Measurements from ENCODE around the gene KIF3B.
"Not testable (repeated sequence)": the region's sequence is repeated elsewhere in the genome, so short reads cannot be mapped to it uniquely, and the experiment has no call there.

Gene KIF3B

GRCh38 chr20:32285621-32286371 is 8.3 kb downstream of the KIF3B start:
- Histone ChIP-seq H3K4me1 (ENCODE audit: insufficient read depth, low read length) (no peaks in the 10 kb centered on the region), H3K27me3 (ENCODE audit: insufficient read depth, low read length) (no peaks in the 10 kb centered on the region), H3K36me3 (ENCODE audit: insufficient read depth, low read depth, low read length) (0 out of 2 replicates have a peak, but pooled peaks cover 6% of the 10 kb centered on the region), H3K9ac (ENCODE audit: low read depth, low read length) (no peak overlapping the region), H3K4me3 (ENCODE audit: low read length) (no peak overlapping the region), H3K9me3 (ENCODE audit: insufficient read depth, low read depth, low read length) (no peaks in the 10 kb centered on the region), H3K27ac (ENCODE audit: low read length) (no peak overlapping the region)

- H3K9me3 ChIP-seq (ENCODE audit: insufficient read depth, low read depth, low read length), result no peaks in the 10 kb centered on the region
- no peaks in the 10 kb centered on the region for H3K27me3 ChIP-seq (ENCODE audit: insufficient read depth, low read length)
- no peaks in the 10 kb centered on the region for H3K4me1 ChIP-seq (ENCODE audit: insufficient read depth, low read length)
- no peak overlapping the region for H3K9ac ChIP-seq (ENCODE audit: low read depth, low read length)
- H3K36me3 ChIP-seq (ENCODE audit: insufficient read depth, low read depth, low read length), result no peaks in the 10 kb centered on the region
- H3K4me3 ChIP-seq (ENCODE audit: low read length), result no peak overlapping the region
- no peak overlapping the region for H3K27ac ChIP-seq (ENCODE audit: low read length)
These were observed 9.8 kb downstream of the KIF3B start for GRCh38 chr20:32287231-32287638.

GRCh38 chr20:32288225-32288849 is 10.9 kb downstream of the KIF3B start:
- Histone ChIP-seq H3K27me3 (ENCODE audit: insufficient read depth, low read length) (no peaks in the 10 kb centered on the region), H3K9ac (ENCODE audit: low read depth, low read length) (no peak overlapping the region), H3K9me3 (ENCODE audit: insufficient read depth, low read depth, low read length) (no peaks in the 10 kb centered on the region), H3K4me1 (ENCODE audit: insufficient read depth, low read length) (no peaks in the 10 kb centered on the region), H3K27ac (ENCODE audit: low read length) (no peak overlapping the region), H3K4me3 (ENCODE audit: low read length) (no peak overlapping the region), H3K36me3 (ENCODE audit: insufficient read depth, low read depth, low read length) (no peaks in the 10 kb centered on the region)

GRCh38 chr20:32289299-32289660 is 11.8 kb downstream of the KIF3B start:
- H3K27ac ChIP-seq (ENCODE audit: low read length); H3K36me3 ChIP-seq (ENCODE audit: insufficient read depth, low read depth, low read length); H3K4me3 ChIP-seq (ENCODE audit: low read length); H3K9ac ChIP-seq (ENCODE audit: low read depth, low read length); H3K9me3 ChIP-seq (ENCODE audit: insufficient read depth, low read depth, low read length); H3K27me3 ChIP-seq (ENCODE audit: insufficient read depth, low read length); H3K4me1 ChIP-seq (ENCODE audit: insufficient read depth, low read length): not testable (repeated sequence)

- Histone ChIP-seq H3K9ac (ENCODE audit: low read depth, low read length) (no peak overlapping the region), H3K4me1 (ENCODE audit: insufficient read depth, low read length) (no peaks in the 10 kb centered on the region), H3K9me3 (ENCODE audit: insufficient read depth, low read depth, low read length) (no peaks in the 10 kb centered on the region), H3K36me3 (ENCODE audit: insufficient read depth, low read depth, low read length) (no peaks in the 10 kb centered on the region), H3K27ac (ENCODE audit: low read length) (no peak overlapping the region), H3K27me3 (ENCODE audit: insufficient read depth, low read length) (no peaks in the 10 kb centered on the region), H3K4me3 (ENCODE audit: low read length) (no peak overlapping the region)
These were observed 12.4 kb downstream of the KIF3B start for GRCh38 chr20:32289661-32290431.

- Histone ChIP-seq H3K4me3 (ENCODE audit: low read length) (no peak overlapping the region), H3K27me3 (ENCODE audit: insufficient read depth, low read length) (no peaks in the 10 kb centered on the region), H3K4me1 (ENCODE audit: insufficient read depth, low read length) (no peaks in the 10 kb centered on the region), H3K27ac (ENCODE audit: low read length) (no peak overlapping the region), H3K9ac (ENCODE audit: low read depth, low read length) (no peak overlapping the region), H3K36me3 (ENCODE audit: insufficient read depth, low read depth, low read length) (no peaks in the 10 kb centered on the region), H3K9me3 (ENCODE audit: insufficient read depth, low read depth, low read length) (no peaks in the 10 kb centered on the region)
These were observed 13.7 kb downstream of the KIF3B start for GRCh38 chr20:32291166-32291565.

GRCh38 chr20:32292548-32292947 is 15.1 kb downstream of the KIF3B start:
- no peaks in the 10 kb centered on the region for H3K4me1 ChIP-seq (ENCODE audit: insufficient read depth, low read length)

GRCh38 chr20:32294071-32294470 is 16.6 kb downstream of the KIF3B start:
- H3K27ac ChIP-seq (ENCODE audit: low read length), result no peak overlapping the region
- no peaks in the 10 kb centered on the region for H3K9me3 ChIP-seq (ENCODE audit: insufficient read depth, low read depth, low read length)
- no peak overlapping the region for H3K9ac ChIP-seq (ENCODE audit: low read depth, low read length)
- H3K4me3 ChIP-seq (ENCODE audit: low read length), result no peak overlapping the region
- no peaks in the 10 kb centered on the region for H3K27me3 ChIP-seq (ENCODE audit: insufficient read depth, low read length)
- H3K36me3 ChIP-seq (ENCODE audit: insufficient read depth, low read depth, low read length), result no peaks in the 10 kb centered on the region
- no peaks in the 10 kb centered on the region for H3K4me1 ChIP-seq (ENCODE audit: insufficient read depth, low read length)

More at GRCh38 chr20:32292548-32292947, 15.1 kb downstream of the KIF3B start:
- H3K9me3 ChIP-seq (ENCODE audit: insufficient read depth, low read depth, low read length), result no peaks in the 10 kb centered on the region
- no peak overlapping the region for H3K27ac ChIP-seq (ENCODE audit: low read length)
- no peak overlapping the region for H3K4me3 ChIP-seq (ENCODE audit: low read length)
- no peak overlapping the region for H3K9ac ChIP-seq (ENCODE audit: low read depth, low read length)
- H3K36me3 ChIP-seq (ENCODE audit: insufficient read depth, low read depth, low read length), result no peaks in the 10 kb centered on the region
- H3K27me3 ChIP-seq (ENCODE audit: insufficient read depth, low read length), result no peaks in the 10 kb centered on the region

- H3K4me1 ChIP-seq (ENCODE audit: insufficient read depth, low read length), result no peaks in the 10 kb centered on the region
- H3K9me3 ChIP-seq (ENCODE audit: insufficient read depth, low read depth, low read length), result no peaks in the 10 kb centered on the region
- no peak overlapping the region for H3K27ac ChIP-seq (ENCODE audit: low read length)
- H3K36me3 ChIP-seq (ENCODE audit: insufficient read depth, low read depth, low read length), result no peaks in the 10 kb centered on the region
- no peak overlapping the region for H3K9ac ChIP-seq (ENCODE audit: low read depth, low read length)
- no peak overlapping the region for H3K4me3 ChIP-seq (ENCODE audit: low read length)
- no peaks in the 10 kb centered on the region for H3K27me3 ChIP-seq (ENCODE audit: insufficient read depth, low read length)
These were observed 19.0 kb downstream of the KIF3B start for GRCh38 chr20:32296412-32296811.

- Histone ChIP-seq H3K9ac (ENCODE audit: low read depth, low read length) (no peak overlapping the region), H3K4me1 (ENCODE audit: insufficient read depth, low read length) (no peaks in the 10 kb centered on the region), H3K9me3 (ENCODE audit: insufficient read depth, low read depth, low read length) (no peaks in the 10 kb centered on the region), H3K4me3 (ENCODE audit: low read length) (no peak overlapping the region), H3K36me3 (ENCODE audit: insufficient read depth, low read depth, low read length) (no peaks in the 10 kb centered on the region), H3K27ac (ENCODE audit: low read length) (no peak overlapping the region), H3K27me3 (ENCODE audit: insufficient read depth, low read length) (no peaks in the 10 kb centered on the region)
These were observed 19.5 kb downstream of the KIF3B start for GRCh38 chr20:32296819-32297420.

GRCh38 chr20:32297439-32297838 is 20.0 kb downstream of the KIF3B start:
- Histone ChIP-seq H3K27ac (ENCODE audit: low read length) (no peak overlapping the region), H3K4me3 (ENCODE audit: low read length) (no peak overlapping the region)

More at GRCh38 chr20:32297439-32297838, 20.0 kb downstream of the KIF3B start:
- no peak overlapping the region for H3K9ac ChIP-seq (ENCODE audit: low read depth, low read length)
- H3K4me1 ChIP-seq (ENCODE audit: insufficient read depth, low read length), result no peaks in the 10 kb centered on the region
- H3K27me3 ChIP-seq (ENCODE audit: insufficient read depth, low read length), result no peaks in the 10 kb centered on the region
- H3K36me3 ChIP-seq (ENCODE audit: insufficient read depth, low read depth, low read length), result no peaks in the 10 kb centered on the region
- H3K9me3 ChIP-seq (ENCODE audit: insufficient read depth, low read depth, low read length), result no peaks in the 10 kb centered on the region

Data from iPS-20b (cell line).